ENCODE measurements around the gene RPS28.

GRCh38 chr19:8305798-8306197 lies 15.5 kb upstream of the RPS28 start:
- TF ChIP-seq CTCF (conservative IDR thresholded peaks at IDR 0.05; ENCODE audit: low read depth, low read length) (no peak), EZH2 (IDR thresholded peaks at IDR 0.05; ENCODE audit: borderline replicate concordance, low read depth, low read length, poor library complexity, severe bottlenecking) (no peak)
